HG03378 (cell line): Measurements from ENCODE around the gene PTK6.
"Not testable (repeated sequence)": the region's sequence is repeated elsewhere in the genome, so short reads cannot be mapped to it uniquely, and the experiment has no call there.

Experiments used
- ATAC-seq: cut with Tn5 transposase; IDR thresholded peaks from one replicate; pipeline ENCODE4 v1.9.1; 2021; ENCODE audit warnings: mild to moderate bottlenecking, moderate library complexity; ENCODE audit not compliant: unreplicated experiment

The PTK6 gene

GRCh38 chr20:63559485-63560332, 22.5 kb upstream of the PTK6 start:
- not testable (repeated sequence) for ATAC-seq

- ATAC-seq, result no peak
Observed at GRCh38 chr20:63558804-63559484, 21.8 kb upstream of the PTK6 start.

GRCh38 chr20:63557481-63557891, 20.3 kb upstream of the PTK6 start:
- ATAC-seq, result no peak

GRCh38 chr20:63556873-63557478, 19.8 kb upstream of the PTK6 start:
- ATAC-seq, result no peak

- ATAC-seq, result no peak
Observed at GRCh38 chr20:63555661-63556381, 18.6 kb upstream of the PTK6 start.

GRCh38 chr20:63554361-63555278, 17.4 kb upstream of the PTK6 start:
- no peak for ATAC-seq

- no peak for ATAC-seq
Observed at GRCh38 chr20:63553933-63554290, 16.7 kb upstream of the PTK6 start, which contains the start of gene FNDC11. TSS of gene FNDC11 (plus strand) at chr20:63554159. CDS start at chr20:63555664, 1,505 bp downstream.

GRCh38 chr20:63553251-63553932, 16.2 kb upstream of the PTK6 start:
- ATAC-seq, result peak; percentile 30

- peak; percentile 38 for ATAC-seq
Observed at GRCh38 chr20:63552481-63553249, 15.5 kb upstream of the PTK6 start.

GRCh38 chr20:63551068-63551467, 13.9 kb upstream of the PTK6 start:
- ATAC-seq, result no peak

- no peak for ATAC-seq
Observed at GRCh38 chr20:63549679-63550282, 12.6 kb upstream of the PTK6 start.

- no peak for ATAC-seq
Observed at GRCh38 chr20:63549019-63549418, 11.8 kb upstream of the PTK6 start.

GRCh38 chr20:63548542-63548941, 11.4 kb upstream of the PTK6 start:
- ATAC-seq, result no peak

GRCh38 chr20:63547725-63548480, 10.7 kb upstream of the PTK6 start, which contains the start of gene SRMS:
TSS of gene SRMS (minus strand) at chr20:63547749. CDS start at chr20:63547463, 286 bp downstream.
- ATAC-seq, result no peak

GRCh38 chr20:63546956-63547724, 10.0 kb upstream of the PTK6 start:
- no peak for ATAC-seq

- ATAC-seq, result no peak
Observed at GRCh38 chr20:63546256-63546955, 9.2 kb upstream of the PTK6 start.
